ENCODE measurements around the gene PCDHGB2.
"Not testable (repeated sequence)": the region's sequence is repeated elsewhere in the genome, so short reads cannot be mapped to it uniquely, and the experiment has no call there.

Gene PCDHGB2

DNA sequence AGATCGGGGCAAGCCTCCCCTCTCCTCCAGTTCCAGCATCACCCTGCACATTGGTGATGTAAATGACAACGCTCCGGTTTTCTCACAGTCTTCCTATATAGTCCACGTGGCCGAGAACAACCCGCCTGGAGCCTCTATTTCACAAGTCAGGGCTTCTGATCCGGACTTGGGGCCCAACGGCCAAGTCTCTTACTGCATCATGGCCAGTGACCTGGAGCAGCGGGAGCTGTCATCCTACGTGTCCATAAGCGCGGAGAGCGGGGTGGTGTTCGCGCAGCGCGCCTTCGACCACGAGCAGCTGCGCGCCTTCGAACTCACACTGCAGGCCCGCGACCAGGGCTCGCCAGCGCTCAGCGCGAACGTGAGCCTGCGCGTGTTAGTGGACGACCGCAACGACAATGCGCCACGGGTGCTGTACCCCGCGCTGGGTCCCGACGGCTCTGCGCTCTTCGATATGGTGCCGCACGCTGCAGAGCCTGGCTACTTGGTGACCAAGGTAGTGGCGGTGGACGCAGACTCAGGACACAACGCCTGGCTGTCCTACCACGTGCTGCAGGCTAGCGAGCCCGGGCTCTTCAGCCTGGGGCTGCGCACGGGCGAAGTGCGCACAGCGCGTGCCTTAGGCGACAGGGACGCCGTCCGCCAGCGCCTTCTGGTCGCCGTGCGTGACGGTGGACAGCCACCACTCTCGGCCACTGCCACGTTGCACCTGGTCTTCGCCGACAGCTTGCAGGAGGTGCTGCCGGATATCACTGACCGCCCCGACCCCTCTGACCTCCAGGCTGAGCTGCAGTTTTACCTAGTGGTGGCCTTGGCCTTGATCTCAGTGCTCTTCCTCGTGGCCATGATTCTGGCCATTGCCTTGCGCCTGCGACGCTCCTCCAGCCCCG, 29.6 kb downstream of the PCDHGB2 start:
- no peak for ATAC-seq
- Mint-ChIP-seq H3K27ac (no peak overlapping the region), H3K4me3 (no peak overlapping the region), H3K36me3 (peaks cover 11% of the 10 kb centered on the region), H3K27me3 (peaks cover 82% of the 10 kb centered on the region), H3K4me1 (no peaks in the 10 kb centered on the region), H3K9me3 (peaks cover 19% of the 10 kb centered on the region)

DNA sequence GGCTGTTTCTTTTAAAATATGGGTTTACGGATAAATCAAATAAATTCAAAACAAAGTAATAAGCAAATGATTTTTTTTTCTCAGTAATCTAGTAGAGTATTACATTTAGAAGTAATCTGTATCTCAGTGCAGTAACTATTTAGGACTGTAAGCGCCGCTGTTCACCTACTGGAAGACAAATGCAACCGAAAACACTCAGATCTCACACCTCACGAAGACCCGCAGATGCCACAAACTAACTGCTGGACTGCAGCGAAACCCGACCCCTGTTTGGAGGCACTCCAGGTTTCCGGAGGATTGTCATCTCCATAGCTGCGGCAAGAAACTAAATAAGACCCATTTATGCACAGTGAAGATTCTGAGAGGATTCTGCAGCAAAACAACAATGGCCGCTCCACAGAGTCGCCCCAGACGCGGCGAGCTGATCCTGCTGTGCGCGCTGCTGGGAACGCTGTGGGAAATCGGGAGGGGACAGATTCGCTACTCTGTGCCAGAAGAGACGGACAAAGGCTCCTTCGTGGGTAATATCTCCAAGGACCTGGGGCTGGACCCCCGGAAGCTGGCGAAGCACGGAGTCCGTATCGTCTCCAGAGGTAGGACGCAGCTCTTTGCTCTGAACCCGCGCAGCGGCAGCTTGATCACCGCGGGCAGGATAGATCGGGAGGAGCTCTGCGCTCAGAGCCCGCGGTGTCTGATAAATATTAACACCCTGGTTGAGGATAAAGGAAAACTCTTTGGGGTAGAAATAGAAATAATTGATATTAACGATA, 32.8 kb downstream of the PCDHGB2 start, which contains the start of gene PCDHGA8:
Gene PCDHGA8 (plus strand): TSS at position 205 of the 770 bp plus-strand sequence. CDS start 181 bp downstream, at position 386.
- peaks cover 83% of the 10 kb centered on the region for H3K27me3 Mint-ChIP-seq
- H3K36me3 Mint-ChIP-seq = peaks cover 11% of the 10 kb centered on the region
- peaks cover 19% of the 10 kb centered on the region for H3K9me3 Mint-ChIP-seq
- no peaks in the 10 kb centered on the region for H3K4me1 Mint-ChIP-seq
- no peak within 1 kb of the TSS for H3K4me3 Mint-ChIP-seq
- no peak within 1 kb of the TSS for H3K27ac Mint-ChIP-seq
- ATAC-seq = no peak

DNA sequence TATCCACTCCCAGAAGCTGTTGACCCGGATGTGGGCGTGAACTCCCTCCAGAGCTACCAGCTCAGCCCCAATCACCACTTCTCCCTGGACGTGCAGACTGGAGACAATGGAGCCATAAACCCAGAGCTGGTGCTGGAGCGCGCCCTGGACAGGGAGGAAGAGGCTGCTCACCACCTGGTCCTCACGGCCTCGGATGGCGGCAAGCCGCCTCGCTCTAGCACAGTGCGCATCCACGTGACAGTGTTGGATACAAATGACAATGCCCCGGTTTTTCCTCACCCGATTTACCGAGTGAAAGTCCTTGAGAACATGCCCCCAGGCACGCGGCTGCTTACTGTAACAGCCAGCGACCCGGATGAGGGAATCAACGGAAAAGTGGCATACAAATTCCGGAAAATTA, 33.5 kb downstream of the PCDHGB2 start:
- no peak overlapping the region for H3K4me3 Mint-ChIP-seq
- no peak for ATAC-seq
- H3K27ac Mint-ChIP-seq = no peak overlapping the region
- H3K4me1 Mint-ChIP-seq = no peaks in the 10 kb centered on the region
- peaks cover 19% of the 10 kb centered on the region for H3K9me3 Mint-ChIP-seq
- peaks cover 11% of the 10 kb centered on the region for H3K36me3 Mint-ChIP-seq
- H3K27me3 Mint-ChIP-seq = peaks cover 80% of the 10 kb centered on the region

DNA sequence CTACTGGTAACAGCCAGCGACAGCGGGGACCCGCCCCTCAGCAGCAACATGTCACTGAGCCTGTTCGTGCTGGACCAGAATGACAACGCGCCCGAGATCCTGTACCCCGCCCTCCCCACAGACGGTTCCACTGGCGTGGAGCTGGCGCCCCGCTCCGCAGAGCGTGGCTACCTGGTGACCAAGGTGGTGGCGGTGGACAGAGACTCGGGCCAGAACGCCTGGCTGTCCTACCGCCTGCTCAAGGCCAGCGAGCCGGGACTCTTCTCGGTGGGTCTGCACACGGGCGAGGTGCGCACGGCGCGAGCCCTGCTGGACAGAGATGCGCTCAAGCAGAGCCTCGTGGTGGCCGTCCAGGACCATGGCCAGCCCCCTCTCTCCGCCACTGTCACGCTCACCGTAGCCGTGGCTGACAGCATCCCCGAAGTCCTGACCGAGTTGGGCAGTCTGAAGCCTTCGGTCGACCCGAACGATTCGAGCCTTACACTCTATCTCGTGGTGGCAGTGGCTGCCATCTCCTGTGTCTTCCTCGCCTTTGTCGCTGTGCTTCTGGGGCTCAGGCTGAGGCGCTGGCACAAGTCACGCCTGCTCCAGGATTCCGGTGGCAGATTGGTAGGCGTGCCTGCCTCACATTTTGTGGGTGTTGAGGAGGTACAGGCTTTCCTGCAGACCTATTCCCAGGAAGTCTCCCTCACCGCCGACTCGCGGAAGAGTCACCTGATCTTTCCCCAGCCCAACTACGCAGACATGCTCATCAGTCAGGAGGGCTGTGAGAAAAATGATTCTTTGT, 34.8 kb downstream of the PCDHGB2 start:
- H3K27ac Mint-ChIP-seq, H3K4me3 Mint-ChIP-seq, ATAC-seq, H3K4me1 Mint-ChIP-seq: not testable (repeated sequence)
- peaks cover 13% of the 10 kb centered on the region for H3K9me3 Mint-ChIP-seq
- peaks cover 79% of the 10 kb centered on the region for H3K27me3 Mint-ChIP-seq
- H3K36me3 Mint-ChIP-seq = peaks cover 11% of the 10 kb centered on the region

DNA sequence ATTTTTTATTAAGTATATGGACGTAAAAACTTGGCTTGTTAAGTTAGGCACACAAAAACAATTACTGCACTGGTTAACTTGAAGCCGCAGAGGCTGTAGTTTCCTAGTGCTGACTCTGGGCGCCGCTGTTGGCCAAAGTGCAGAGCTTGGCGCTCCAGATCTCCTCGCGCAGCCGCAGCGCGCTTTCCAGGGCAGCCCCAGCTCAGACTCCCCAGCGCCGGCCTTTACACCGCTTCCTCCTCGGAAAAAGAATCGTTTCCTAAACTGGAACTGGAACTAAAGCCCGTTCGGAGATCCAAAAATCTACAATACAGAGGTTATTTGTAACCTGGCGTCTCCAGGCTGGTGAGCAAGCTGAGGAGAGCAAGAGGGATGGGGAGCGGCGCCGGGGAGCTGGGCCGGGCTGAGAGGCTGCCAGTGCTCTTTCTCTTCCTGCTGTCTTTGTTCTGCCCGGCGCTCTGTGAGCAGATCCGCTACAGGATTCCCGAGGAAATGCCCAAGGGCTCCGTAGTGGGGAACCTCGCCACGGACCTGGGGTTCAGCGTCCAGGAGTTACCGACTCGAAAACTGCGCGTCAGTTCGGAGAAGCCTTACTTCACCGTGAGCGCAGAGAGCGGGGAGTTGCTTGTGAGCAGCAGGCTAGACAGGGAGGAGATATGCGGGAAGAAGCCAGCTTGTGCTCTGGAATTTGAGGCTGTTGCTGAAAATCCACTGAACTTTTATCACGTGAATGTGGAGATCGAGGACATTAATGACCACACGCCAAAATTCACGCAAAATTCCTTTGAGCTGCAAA, 38.2 kb downstream of the PCDHGB2 start, which contains the start of gene PCDHGB5:
Gene PCDHGB5 (plus strand): TSS at position 192 of the 796 bp plus-strand sequence. CDS start 181 bp downstream, at position 373.
- ATAC-seq = peak; percentile 56
- H3K9me3 Mint-ChIP-seq, H3K4me1 Mint-ChIP-seq, H3K27ac Mint-ChIP-seq: not testable (repeated sequence)
- peak within 1 kb of the TSS; percentile 63 for H3K4me3 Mint-ChIP-seq
- peaks cover 10% of the 10 kb centered on the region for H3K36me3 Mint-ChIP-seq
- H3K27me3 Mint-ChIP-seq = peaks cover 80% of the 10 kb centered on the region

DNA sequence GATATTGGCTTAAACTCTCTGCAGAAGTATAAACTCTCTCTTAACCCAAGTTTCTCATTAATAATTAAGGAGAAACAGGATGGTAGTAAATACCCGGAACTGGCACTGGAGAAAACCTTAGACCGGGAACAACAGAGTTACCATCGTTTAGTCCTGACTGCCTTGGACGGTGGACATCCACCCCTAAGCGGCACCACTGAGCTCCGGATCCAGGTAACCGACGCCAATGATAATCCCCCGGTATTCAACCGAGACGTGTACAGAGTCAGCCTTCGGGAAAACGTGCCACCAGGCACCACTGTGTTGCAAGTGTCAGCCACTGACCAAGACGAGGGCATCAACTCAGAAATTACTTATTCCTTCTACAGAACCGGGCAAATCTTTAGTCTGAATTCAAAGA, 38.8 kb downstream of the PCDHGB2 start:
- H3K4me3 Mint-ChIP-seq = no peak overlapping the region

DNA sequence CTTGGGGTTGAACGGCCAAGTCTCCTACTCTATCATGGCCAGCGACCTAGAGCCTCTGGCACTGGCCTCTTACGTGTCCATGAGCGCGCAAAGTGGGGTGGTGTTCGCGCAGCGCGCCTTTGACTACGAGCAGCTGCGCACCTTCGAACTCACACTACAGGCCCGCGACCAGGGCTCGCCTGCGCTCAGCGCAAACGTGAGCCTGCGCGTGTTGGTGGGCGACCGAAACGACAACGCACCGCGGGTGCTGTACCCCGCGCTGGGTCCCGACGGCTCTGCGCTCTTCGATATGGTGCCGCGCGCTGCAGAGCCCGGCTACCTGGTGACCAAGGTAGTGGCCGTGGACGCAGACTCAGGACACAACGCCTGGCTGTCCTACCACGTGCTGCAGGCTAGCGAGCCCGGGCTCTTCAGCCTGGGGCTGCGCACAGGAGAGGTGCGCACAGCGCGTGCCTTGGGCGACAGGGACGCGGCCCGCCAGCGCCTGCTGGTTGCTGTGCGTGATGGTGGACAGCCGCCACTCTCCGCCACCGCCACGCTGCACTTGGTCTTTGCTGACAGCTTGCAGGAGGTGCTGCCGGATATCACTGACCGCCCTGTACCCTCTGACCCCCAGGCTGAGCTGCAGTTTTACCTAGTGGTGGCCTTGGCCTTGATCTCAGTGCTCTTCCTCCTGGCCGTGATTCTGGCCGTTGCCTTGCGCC, 39.9 kb downstream of the PCDHGB2 start:
- H3K4me1 Mint-ChIP-seq = no peaks in the 10 kb centered on the region
- H3K27me3 Mint-ChIP-seq = peaks cover 80% of the 10 kb centered on the region
- H3K27ac Mint-ChIP-seq = no peak overlapping the region
- peaks cover 3% of the 10 kb centered on the region for H3K9me3 Mint-ChIP-seq
- H3K36me3 Mint-ChIP-seq = peaks cover 6% of the 10 kb centered on the region
- H3K4me3 Mint-ChIP-seq = peak overlapping the region; percentile 32
- ATAC-seq = no peak

More for the DNA sequence above, 38.8 kb downstream of the PCDHGB2 start:
- H3K36me3 Mint-ChIP-seq = peaks cover 10% of the 10 kb centered on the region
- H3K27ac Mint-ChIP-seq = no peak overlapping the region
- H3K27me3 Mint-ChIP-seq = peaks cover 80% of the 10 kb centered on the region
- H3K9me3 Mint-ChIP-seq = peaks cover 7% of the 10 kb centered on the region
- ATAC-seq = no peak
- no peaks in the 10 kb centered on the region for H3K4me1 Mint-ChIP-seq

DNA sequence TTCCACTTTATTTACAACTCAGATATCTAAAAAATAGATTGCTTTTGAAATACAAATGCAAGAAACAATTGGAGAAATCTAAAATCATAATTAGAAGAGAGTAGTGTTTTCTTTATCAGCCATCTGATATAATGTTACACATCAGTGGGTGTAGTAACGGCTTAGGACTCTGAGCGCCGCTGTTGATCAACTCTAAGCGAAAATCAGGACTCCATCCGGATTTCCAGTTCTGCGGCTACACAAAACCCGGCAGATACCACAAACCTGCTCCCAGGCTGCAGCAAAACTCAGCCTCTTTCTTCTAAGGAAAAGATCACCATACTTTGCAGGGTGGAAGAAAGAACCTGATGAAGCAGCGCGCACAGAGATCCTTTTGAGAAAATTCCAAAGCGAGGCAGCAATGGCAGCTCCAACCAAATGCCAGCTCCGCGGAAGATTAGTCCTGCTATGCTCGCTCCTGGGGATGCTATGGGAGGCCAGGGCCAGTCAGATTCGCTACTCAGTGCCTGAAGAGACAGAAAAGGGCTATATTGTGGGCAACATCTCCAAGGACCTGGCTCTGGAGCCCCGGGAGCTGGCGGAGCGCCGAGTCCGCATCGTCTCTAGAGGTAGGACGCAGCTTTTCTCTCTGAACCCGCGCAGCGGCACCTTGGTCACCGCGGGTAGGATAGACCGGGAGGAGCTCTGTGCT, 42.9 kb downstream of the PCDHGB2 start, which contains the start of gene PCDHGA9:
Gene PCDHGA9 (plus strand): TSS at position 226 of the 691 bp plus-strand sequence. CDS start 175 bp downstream, at position 401.
- peaks cover 6% of the 10 kb centered on the region for H3K36me3 Mint-ChIP-seq
- H3K4me3 Mint-ChIP-seq = peak within 1 kb of the TSS; percentile 60
- H3K4me1 Mint-ChIP-seq = no peaks in the 10 kb centered on the region
- peaks cover 6% of the 10 kb centered on the region for H3K9me3 Mint-ChIP-seq
- H3K27ac Mint-ChIP-seq = no peak within 1 kb of the TSS
- ATAC-seq = no peak
- H3K27me3 Mint-ChIP-seq = peaks cover 77% of the 10 kb centered on the region

DNA sequence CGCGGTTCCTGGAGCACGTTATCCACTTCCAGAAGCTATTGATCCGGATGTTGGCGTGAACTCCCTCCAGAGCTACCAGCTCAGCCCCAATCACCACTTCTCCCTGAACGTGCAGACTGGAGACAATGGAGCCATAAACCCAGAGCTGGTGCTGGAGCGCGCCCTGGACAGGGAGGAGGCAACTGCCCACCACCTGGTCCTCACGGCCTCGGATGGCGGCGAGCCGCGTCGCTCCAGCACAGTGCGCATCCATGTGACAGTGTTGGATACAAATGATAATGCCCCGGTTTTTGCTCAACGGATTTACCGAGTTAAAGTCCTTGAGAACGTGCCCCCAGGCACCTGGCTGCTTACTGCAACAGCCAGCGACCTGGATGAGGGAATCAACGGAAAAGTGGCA, 43.6 kb downstream of the PCDHGB2 start:
- H3K4me1 Mint-ChIP-seq = no peaks in the 10 kb centered on the region
- no peak for ATAC-seq
- no peak overlapping the region for H3K27ac Mint-ChIP-seq
- H3K4me3 Mint-ChIP-seq = no peak overlapping the region
- peaks cover 6% of the 10 kb centered on the region for H3K36me3 Mint-ChIP-seq
- H3K9me3 Mint-ChIP-seq = peaks cover 9% of the 10 kb centered on the region
- peaks cover 84% of the 10 kb centered on the region for H3K27me3 Mint-ChIP-seq

DNA sequence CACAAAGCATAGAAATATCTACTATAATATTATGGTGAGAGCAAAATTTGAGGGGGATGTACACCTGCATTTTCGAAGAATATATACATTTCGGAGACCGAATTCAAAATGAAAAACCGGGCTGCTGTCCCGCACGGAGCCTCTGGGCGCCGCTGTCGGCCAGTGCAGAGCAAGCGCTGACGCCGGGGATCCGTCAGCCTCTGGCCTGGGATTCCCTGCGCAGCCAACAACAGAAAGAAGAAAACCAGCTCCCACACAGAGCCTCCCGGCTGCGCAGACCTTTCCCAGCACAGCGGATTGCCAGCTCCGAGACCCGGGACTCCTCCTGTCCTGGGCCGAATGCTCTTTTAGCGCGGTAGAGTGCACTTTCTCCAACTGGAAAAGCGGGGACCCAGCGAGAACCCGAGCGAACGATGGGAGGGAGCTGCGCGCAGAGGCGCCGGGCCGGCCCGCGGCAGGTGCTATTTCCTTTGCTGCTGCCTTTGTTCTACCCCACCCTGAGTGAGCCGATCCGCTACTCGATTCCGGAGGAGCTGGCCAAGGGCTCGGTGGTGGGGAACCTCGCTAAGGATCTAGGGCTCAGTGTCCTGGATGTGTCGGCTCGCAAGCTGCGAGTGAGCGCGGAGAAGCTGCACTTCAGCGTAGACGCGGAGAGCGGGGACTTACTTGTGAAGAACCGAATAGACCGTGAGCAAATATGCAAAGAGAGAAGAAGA, 48.2 kb downstream of the PCDHGB2 start, which contains the start of gene PCDHGB6:
Gene PCDHGB6 (plus strand): TSS at position 232 of the 716 bp plus-strand sequence. CDS start 182 bp downstream, at position 414.
- peak within 1 kb of the TSS; percentile 64 for H3K4me3 Mint-ChIP-seq
- H3K9me3 Mint-ChIP-seq = peaks cover 15% of the 10 kb centered on the region
- H3K36me3 Mint-ChIP-seq, H3K4me1 Mint-ChIP-seq, H3K27ac Mint-ChIP-seq, ATAC-seq: not testable (repeated sequence)
- peaks cover 73% of the 10 kb centered on the region for H3K27me3 Mint-ChIP-seq

DNA sequence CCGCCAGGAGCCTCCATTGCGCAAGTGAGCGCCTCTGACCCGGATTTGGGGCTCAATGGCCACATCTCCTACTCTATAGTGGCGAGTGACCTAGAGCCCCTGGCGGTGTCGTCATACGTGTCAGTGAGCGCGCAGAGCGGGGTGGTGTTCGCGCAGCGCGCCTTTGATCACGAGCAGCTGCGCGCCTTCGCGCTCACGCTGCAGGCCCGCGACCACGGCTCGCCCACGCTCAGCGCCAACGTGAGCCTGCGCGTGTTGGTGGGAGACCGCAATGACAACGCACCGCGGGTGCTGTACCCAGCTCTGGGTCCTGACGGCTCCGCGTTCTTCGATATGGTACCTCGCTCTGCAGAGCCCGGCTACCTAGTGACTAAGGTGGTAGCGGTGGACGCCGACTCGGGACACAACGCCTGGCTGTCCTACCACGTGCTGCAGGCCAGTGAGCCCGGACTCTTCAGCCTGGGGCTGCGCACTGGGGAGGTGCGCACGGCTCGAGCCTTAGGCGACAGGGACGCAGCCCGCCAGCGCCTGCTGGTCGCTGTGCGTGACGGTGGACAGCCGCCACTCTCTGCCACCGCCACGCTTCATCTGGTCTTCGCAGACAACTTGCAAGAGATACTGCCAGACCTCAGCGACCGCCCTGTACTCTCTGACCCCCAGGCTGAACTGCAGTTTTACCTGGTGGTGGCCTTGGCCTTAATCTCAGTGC, 50.0 kb downstream of the PCDHGB2 start:
- no peak overlapping the region for H3K27ac Mint-ChIP-seq
- ATAC-seq = no peak
- peaks cover 73% of the 10 kb centered on the region for H3K27me3 Mint-ChIP-seq

DNA sequence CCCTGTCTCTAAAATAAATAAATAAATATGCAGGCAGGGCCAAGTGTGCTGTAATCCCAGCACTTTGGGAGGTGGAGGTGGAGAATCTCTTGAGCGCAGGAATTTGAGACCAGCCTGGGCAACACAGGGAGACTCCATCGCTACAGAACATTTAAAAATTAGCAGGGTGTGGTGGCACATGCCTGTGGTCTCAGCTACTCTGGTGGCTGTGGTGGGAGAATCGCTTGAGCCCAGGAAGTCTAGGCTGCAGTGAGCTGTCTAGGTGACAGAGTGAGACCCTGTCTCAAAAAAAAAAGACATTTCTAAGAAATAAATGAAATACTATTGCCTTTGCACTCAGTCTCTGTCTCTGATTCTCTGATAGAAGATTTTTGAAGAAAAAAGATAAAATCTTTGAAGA, 51.8 kb downstream of the PCDHGB2 start:
- Mint-ChIP-seq H3K9me3 (peaks cover 12% of the 10 kb centered on the region), H3K36me3 (peaks cover 12% of the 10 kb centered on the region), H3K4me3 (no peak overlapping the region), H3K4me1 (peaks cover 20% of the 10 kb centered on the region), H3K27ac (no peak overlapping the region), H3K27me3 (peaks cover 74% of the 10 kb centered on the region)
- ATAC-seq = no peak

More for the DNA sequence above, 50.0 kb downstream of the PCDHGB2 start:
- Mint-ChIP-seq H3K4me1 (peaks cover 20% of the 10 kb centered on the region), H3K4me3 (no peak overlapping the region), H3K9me3 (peaks cover 15% of the 10 kb centered on the region), H3K36me3 (peaks cover 12% of the 10 kb centered on the region)

Data from stimulated activated memory B cell treated with anti-CD40 and anti-IgM and Interleukin-4, amounts not matched to agents 10 μg/mL and 1 μg/mL and 100 μg/mL, for 72 hours (primary cell).